B cell (primary cell): ENCODE data around the gene TMEM256. TPM values are rescaled to one million over a fixed set of nuclear protein-coding genes. Genes with fewer than 3 reads are reported as not detected.

ENCODE experiments used
- ATAC-seq: fragments of 200-7000 bp; cut with Tn5 transposase; one replicate; pipeline ENCODE4 v1.10.0; 2021; ENCODE audit warnings: low read depth, mild to moderate bottlenecking, moderate number of reproducible peaks, moderate library complexity
- CTCF ChIA-PET: fragments of 350-600 bp; sonication (Branson Sonifier 250); formaldehyde crosslinking; loops from one replicate; lab custom pipeline; 2021; ENCODE audit warnings: antibody characterized with exemption, inconsistent platforms; lab: Charles Lee
- POLR2A ChIA-PET: fragments of 350-600 bp; sonication (Branson Sonifier 250); formaldehyde crosslinking; loops from one replicate; lab custom pipeline; 2021; ENCODE audit warnings: antibody characterized with exemption; lab: Charles Lee
- DNase-seq: peaks from one replicate; pipeline ENCODE4 v3.0.0; 2013
- H2AFZ ChIP-seq: 2 replicates; pipeline ENCODE4 v1.6.1; 2012; ENCODE audit warnings: mild to moderate bottlenecking, low read depth, low read length; ENCODE audit not compliant: insufficient read depth, poor library complexity, severe bottlenecking
- H3K27ac ChIP-seq, 2 donors: 1 replicate in 1 of 2; 2 replicates in 1 of 2; pipeline ENCODE4 v1.5.1; 2012 to 2013; ENCODE audit warnings: low read length in 2 of 2, mild to moderate bottlenecking in 2 of 2, moderate library complexity in 1 of 2
- H3K27me3 ChIP-seq, 4 experiments: fragments of 200-600 bp in 1 of 4; sonication (generic) in 1 of 4; replicated peaks in 1 of 4; 1 replicate in 2 of 4; 2 replicates in 2 of 4; pipeline versions ENCODE4 v1.6.1 to v1.7.0; 2013 to 2016; ENCODE audit warnings: low read length in 3 of 4, mild to moderate bottlenecking in 2 of 4, mixed read lengths in 1 of 4, moderate library complexity in 1 of 4; ENCODE audit not compliant: insufficient read depth in 4 of 4, control insufficient read depth in 3 of 4; ENCODE audit errors: control extremely low read depth in 1 of 4
- H3K36me3 ChIP-seq, 2 experiments: replicated peaks in 1 of 2; 1 replicate in 1 of 2; 2 replicates in 1 of 2; pipeline versions ENCODE4 v1.6.1 to v1.7.1; 2013; ENCODE audit warnings: low read length in 1 of 2; ENCODE audit not compliant: insufficient read depth in 2 of 2, control insufficient read depth in 1 of 2; ENCODE audit errors: control extremely low read depth in 1 of 2, extremely low read depth in 1 of 2
- H3K4me1 ChIP-seq, 2 donors: fragments of 200-600 bp in 1 of 2; sonication (generic) in 1 of 2; 1 replicate in 1 of 2; 2 replicates in 1 of 2; pipeline versions ENCODE4 v1.5.1 to v1.6.1; 2013 to 2017; ENCODE audit warnings: low read length in 2 of 2; ENCODE audit not compliant: control insufficient read depth in 2 of 2, insufficient read depth in 2 of 2
- H3K4me2 ChIP-seq: replicated peaks from 2 replicates; pipeline ENCODE3; 2012; ENCODE audit warnings: mild to moderate bottlenecking, low read depth, low read length; ENCODE audit not compliant: poor library complexity, severe bottlenecking
- H3K4me3 ChIP-seq, 5 experiments: fragments of 200-600 bp in 1 of 5; sonication (generic) in 1 of 5; 1 replicate in 3 of 5; 2 replicates in 2 of 5; pipeline versions ENCODE4 v1.5.1 to v1.7.0; 2011 to 2016; ENCODE audit warnings: low read length in 4 of 5, mild to moderate bottlenecking in 4 of 5, low read depth in 2 of 5, control low read depth in 1 of 5, moderate library complexity in 1 of 5; ENCODE audit not compliant: insufficient read depth in 1 of 5; ENCODE audit errors: control extremely low read depth in 1 of 5, extremely low read depth in 1 of 5
- H3K79me2 ChIP-seq: fragments of 200-600 bp; sonication (generic); one replicate; pipeline ENCODE4 v1.6.0; 2016; ENCODE audit warnings: low read length; ENCODE audit not compliant: control insufficient read depth, insufficient read depth
- H3K9ac ChIP-seq: fragments of 200-600 bp; sonication (generic); 2 replicates; pipeline ENCODE4 v1.6.1; 2017; ENCODE audit warnings: mild to moderate bottlenecking, low read length, moderate library complexity
- H3K9me3 ChIP-seq, 3 donors: one replicate each; pipeline versions ENCODE4 v1.6.1 to v1.7.1; 2013; ENCODE audit warnings: low read length in 2 of 3; ENCODE audit not compliant: control insufficient read depth in 2 of 3, insufficient read depth in 1 of 3; ENCODE audit errors: control extremely low read depth in 1 of 3
- H4K20me1 ChIP-seq: 2 replicates; pipeline ENCODE4 v1.6.0; 2012; ENCODE audit warnings: mild to moderate bottlenecking, low read length; ENCODE audit not compliant: insufficient read depth, control insufficient read depth, poor library complexity, severe bottlenecking
- H3K27ac Mint-ChIP-seq: one replicate; pipeline ENCODE4 v1.8.0; 2021; ENCODE audit warnings: mixed read lengths
- H3K27me3 Mint-ChIP-seq: one replicate; pipeline ENCODE4 v1.8.0; 2021; ENCODE audit warnings: mixed read lengths
- H3K4me1 Mint-ChIP-seq: one replicate; pipeline ENCODE4 v1.8.0; 2021; ENCODE audit warnings: mixed read lengths
- H3K4me3 Mint-ChIP-seq: one replicate; pipeline ENCODE4 v1.8.0; 2021; ENCODE audit warnings: mixed read lengths
- H3K9me3 Mint-ChIP-seq: one replicate; pipeline ENCODE4 v1.8.0; 2022; ENCODE audit warnings: mixed read lengths; ENCODE audit not compliant: insufficient read depth
- EZH2 ChIP-seq: IDR thresholded peaks from 2 replicates; pipeline ENCODE4 v1.6.1; 2012; ENCODE audit warnings: borderline replicate concordance, low read depth, mild to moderate bottlenecking, moderate library complexity, low read length; ENCODE audit not compliant: insufficient read depth, poor library complexity, severe bottlenecking
- WGBS: methylation state at CpG from one replicate; pipeline ENCODE4 v1.1.5; 2013; ENCODE audit warnings: missing lambda C conversion rate; ENCODE audit not compliant: insufficient coverage; 5-methylcytosine and 5-hydroxymethylcytosine counted together
- intact Hi-C: fragments of 100-400 bp; cut with micrococcal nuclease; formaldehyde crosslinking; loops from one replicate; pipeline ENCODE4 v1.10.0; 2022
- polyA plus RNA-seq: library from polyadenylated mRNA; depleted of rRNA; stranded (reverse); fragments of >200 nt; gene quantifications from 2 replicates; pipeline ENCODE4 v1.2.3, GENCODE V29; 2012
- total RNA-seq, 2 donors: library from RNA; stranded (reverse); fragments of 120-200 nt in 1 of 2; gene quantifications; 1 replicate in 1 of 2; 2 replicates in 1 of 2; pipeline versions ENCODE4 v1.2.3 to v1.2.4, GENCODE V29; 2013 to 2022
- TF ChIP-seq, protein P1 (sequence below): fragments of 200-600 bp; IDR thresholded peaks from one replicate; pipeline ENCODE4 v1.8.0; 2022; ENCODE audit warnings: antibody characterized with exemption, mild to moderate bottlenecking

TMEM256 gene
- total and polyA plus RNA-seq, 2 donors (not counting 1 experiment from before 2014, with no cell fraction given) = 65.4 to 67.8 TPM

DNA sequence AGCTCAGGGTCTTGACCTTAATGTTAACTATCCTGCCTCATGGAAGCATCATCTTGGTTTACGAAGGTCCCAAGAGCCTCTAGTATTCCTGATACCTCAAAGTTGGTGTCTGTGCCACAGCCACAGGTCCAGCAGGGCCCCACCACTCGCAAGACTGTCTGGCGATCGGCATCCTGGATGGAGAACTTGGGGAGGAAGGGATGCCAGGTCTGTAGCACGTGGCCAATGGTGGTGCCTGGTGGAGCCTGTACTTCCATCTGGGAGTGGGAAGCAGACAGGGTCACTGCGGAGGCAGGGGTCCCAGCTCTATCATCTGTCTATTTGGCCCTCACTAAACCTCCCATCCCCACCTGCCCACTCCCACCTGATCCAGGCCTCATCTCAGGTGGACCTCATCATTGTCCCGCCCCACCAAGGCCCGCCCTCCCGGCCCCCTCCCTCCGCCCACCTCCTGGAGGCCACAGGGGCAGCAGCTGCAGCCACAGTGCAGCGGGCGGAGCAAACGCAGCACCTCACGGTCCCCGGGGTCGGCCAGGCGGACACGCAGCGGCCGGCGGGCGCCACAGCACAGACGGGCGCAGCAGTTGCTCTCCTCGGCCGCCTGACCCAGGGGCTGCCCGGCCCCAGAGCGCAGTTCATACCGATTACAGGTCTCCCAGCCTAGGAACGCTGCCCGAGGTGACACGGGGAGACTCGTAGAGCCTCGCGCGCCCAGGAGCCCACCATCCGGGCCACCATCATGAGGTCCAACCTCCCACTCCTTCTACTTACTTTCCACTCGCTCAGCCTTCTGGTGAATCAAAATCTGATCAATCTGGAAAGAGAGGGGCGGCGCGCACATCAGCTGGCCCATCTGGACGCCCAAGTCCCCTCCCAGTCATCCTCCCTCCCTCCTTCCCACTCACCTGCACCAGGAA lies 10.9 kb downstream of the TMEM256 start:
- DNase-seq = peak; percentile 6
- H3K9ac ChIP-seq = peak overlapping the region; percentile 88
- TF ChIP-seq EZH2 = no peak
- TF ChIP-seq, protein P1, sequence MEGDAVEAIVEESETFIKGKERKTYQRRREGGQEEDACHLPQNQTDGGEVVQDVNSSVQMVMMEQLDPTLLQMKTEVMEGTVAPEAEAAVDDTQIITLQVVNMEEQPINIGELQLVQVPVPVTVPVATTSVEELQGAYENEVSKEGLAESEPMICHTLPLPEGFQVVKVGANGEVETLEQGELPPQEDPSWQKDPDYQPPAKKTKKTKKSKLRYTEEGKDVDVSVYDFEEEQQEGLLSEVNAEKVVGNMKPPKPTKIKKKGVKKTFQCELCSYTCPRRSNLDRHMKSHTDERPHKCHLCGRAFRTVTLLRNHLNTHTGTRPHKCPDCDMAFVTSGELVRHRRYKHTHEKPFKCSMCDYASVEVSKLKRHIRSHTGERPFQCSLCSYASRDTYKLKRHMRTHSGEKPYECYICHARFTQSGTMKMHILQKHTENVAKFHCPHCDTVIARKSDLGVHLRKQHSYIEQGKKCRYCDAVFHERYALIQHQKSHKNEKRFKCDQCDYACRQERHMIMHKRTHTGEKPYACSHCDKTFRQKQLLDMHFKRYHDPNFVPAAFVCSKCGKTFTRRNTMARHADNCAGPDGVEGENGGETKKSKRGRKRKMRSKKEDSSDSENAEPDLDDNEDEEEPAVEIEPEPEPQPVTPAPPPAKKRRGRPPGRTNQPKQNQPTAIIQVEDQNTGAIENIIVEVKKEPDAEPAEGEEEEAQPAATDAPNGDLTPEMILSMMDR = no peak
- POLR2A ChIA-PET = no interaction called here
- H4K20me1 ChIP-seq = no peaks in the 10 kb centered on the region
- CTCF ChIA-PET = interaction anchor here (1.4 to 3.2 kb wide), 2 partner anchors 37 to 44 kb away, joined by 4 to 13 read pairs; partner anchors contain the start of gene TMEM95
- Mint-ChIP-seq H3K9me3 (no peaks in the 10 kb centered on the region), H3K4me3 (peak overlapping the region; percentile 89), H3K4me1 (peaks cover 12% of the 10 kb centered on the region), H3K27me3 (no peaks in the 10 kb centered on the region), H3K27ac (peak overlapping the region; percentile 73)
- H3K9me3 ChIP-seq = no peaks in the 10 kb centered on the region
- H3K36me3 ChIP-seq = peaks cover 0 to 37% of the 10 kb centered on the region in 2 experiments
- no peak for ATAC-seq
- peak overlapping the region; percentile 75 for H3K4me2 ChIP-seq
- H3K4me1 ChIP-seq = peaks cover 12 to 16% of the 10 kb centered on the region in 2 donors
- peaks cover 10% of the 10 kb centered on the region for H3K79me2 ChIP-seq
- intact Hi-C loops = no loop called here
- peak overlapping the region in 1 of 2 donors; percentile 83 for H3K27ac ChIP-seq
- WGBS = 92% methylated on average over 24 of the region's 42 CpGs
- peak overlapping the region in 4 of 5 experiments; percentile 75 to 84 (median 82) for H3K4me3 ChIP-seq
- peak overlapping the region; percentile 91 for H2AFZ ChIP-seq
- no peaks in the 10 kb centered on the region for H3K27me3 ChIP-seq

GRCh38 chr17:7391307-7391706 lies 12.6 kb downstream of the TMEM256 start:
- Histone ChIP-seq H3K27me3 (no peaks in the 10 kb centered on the region), H3K9me3 (no peaks in the 10 kb centered on the region), H3K36me3 (peaks cover 0 to 37% of the 10 kb centered on the region in 2 experiments), H3K27ac (no peak overlapping the region), H3K79me2 (peaks cover 10% of the 10 kb centered on the region), H3K9ac (no peak overlapping the region), H3K4me3 (no peak overlapping the region), H3K4me1 (peaks cover 12 to 16% of the 10 kb centered on the region in 2 donors), H2AFZ (no peak overlapping the region), H4K20me1 (no peaks in the 10 kb centered on the region), H3K4me2 (no peak overlapping the region)
- WGBS = 76% methylated on average over 2 of the region's 2 CpGs
- intact Hi-C loops = no loop called here
- ChIA-PET POLR2A (no interaction called here), CTCF (no interaction called here)
- Mint-ChIP-seq H3K27ac (no peak overlapping the region), H3K4me1 (peaks cover 12% of the 10 kb centered on the region), H3K4me3 (no peak overlapping the region), H3K9me3 (no peaks in the 10 kb centered on the region), H3K27me3 (no peaks in the 10 kb centered on the region)
- TF ChIP-seq, protein P1 = no peak
- TF ChIP-seq EZH2 = no peak
- no peak for DNase-seq
- no peak for ATAC-seq
